HepG2 (cell line): Measurements from ENCODE around the gene RBBP9. TPM values are rescaled to one million over a fixed set of nuclear protein-coding genes. Genes with fewer than 3 reads are reported as not detected.
A peak's percentile ranks its signal among the peaks of the same experiment; 100 is the strongest.

ENCODE experiments used
- AGO1 ChIP-seq: fragments of 200-400 bp; formaldehyde crosslinking; IDR thresholded peaks from 2 replicates; pipeline ENCODE4 v1.6.1; 2017; ENCODE audit warnings: mild to moderate bottlenecking, low read depth, low read length, moderate library complexity; ENCODE audit not compliant: poor library complexity, severe bottlenecking
- FLYWCH1 ChIP-seq: sonication (generic); formaldehyde crosslinking; IDR thresholded peaks from 2 replicates; pipeline ENCODE4 v1.8.1; 2023; ENCODE audit warnings: mild to moderate bottlenecking, missing genetic modification reagents
- JUN ChIP-seq: sonication (generic); formaldehyde crosslinking; IDR thresholded peaks from 2 replicates; pipeline ENCODE4 v1.4.0; 2020; ENCODE audit warnings: mild to moderate bottlenecking, missing genetic modification reagents
- POGZ ChIP-seq: sonication (generic); formaldehyde crosslinking; IDR thresholded peaks from 2 replicates; pipeline ENCODE4 v1.4.0; 2020; ENCODE audit warnings: mild to moderate bottlenecking, missing genetic modification reagents
- POLR2G ChIP-seq: fragments of 200-400 bp; formaldehyde crosslinking; IDR thresholded peaks from 2 replicates; pipeline ENCODE4 v1.6.1; 2018; ENCODE audit warnings: mild to moderate bottlenecking, low read depth, low read length, moderate library complexity
- SOX5 ChIP-seq: IDR thresholded peaks from 2 replicates; pipeline ENCODE4 v1.6.1; 2016; ENCODE audit warnings: borderline replicate concordance
- SOX6 ChIP-seq, 2 experiments: fragments of 450-650 bp in 1 of 2; sonication (generic) in 1 of 2; formaldehyde crosslinking in 1 of 2; IDR thresholded peaks; 2 replicates each; pipeline versions ENCODE4 v1.4.0 to v1.6.1; 2017 to 2020; ENCODE audit warnings: antibody characterized with exemption in 1 of 2, mild to moderate bottlenecking in 1 of 2, missing genetic modification reagents in 1 of 2
- STAG1 ChIP-seq: sonication (generic); formaldehyde crosslinking; IDR thresholded peaks from 2 replicates; pipeline ENCODE4 v1.4.0; 2020; ENCODE audit warnings: missing genetic modification reagents
- ZNF160 ChIP-seq: sonication (generic); formaldehyde crosslinking; IDR thresholded peaks from 2 replicates; pipeline ENCODE4 v1.8.0; 2022; ENCODE audit warnings: mild to moderate bottlenecking, inconsistent platforms, missing genetic modification reagents
- ZNF253 ChIP-seq: sonication (generic); formaldehyde crosslinking; IDR thresholded peaks from 2 replicates; pipeline ENCODE4 v1.8.0; 2022; ENCODE audit warnings: mild to moderate bottlenecking, missing genetic modification reagents, borderline replicate concordance
- ZNF33A ChIP-seq: sonication (generic); formaldehyde crosslinking; IDR thresholded peaks from 2 replicates; pipeline ENCODE4 v1.5.1; 2020; ENCODE audit warnings: missing genetic modification reagents, mild to moderate bottlenecking, moderate library complexity, borderline replicate concordance
- ZNF644 ChIP-seq: IDR thresholded peaks from 2 replicates; pipeline ENCODE4 v1.6.1; 2016; ENCODE audit warnings: low read depth
- ZNF703 ChIP-seq: sonication (generic); formaldehyde crosslinking; IDR thresholded peaks from 2 replicates; pipeline ENCODE4 v1.5.1; 2020; ENCODE audit warnings: missing genetic modification reagents, mild to moderate bottlenecking, moderate library complexity, borderline replicate concordance
- ZNF713 ChIP-seq: sonication (generic); formaldehyde crosslinking; IDR thresholded peaks from 2 replicates; pipeline ENCODE4 v1.4.0; 2020; ENCODE audit warnings: mild to moderate bottlenecking, missing genetic modification reagents
- ZNF839 ChIP-seq: sonication (generic); formaldehyde crosslinking; IDR thresholded peaks from 2 replicates; pipeline ENCODE4 v1.4.0; 2020; ENCODE audit warnings: missing genetic modification reagents, mild to moderate bottlenecking, borderline replicate concordance
- polyA plus RNA-seq, 8 experiments: library from polyadenylated mRNA; depleted of rRNA in 3 of 8; stranded (reverse) in 7 of 8; unstranded in 1 of 8; fragments of >200 nt; fragmentation: Illumina TruSeq in 4 of 8; extraction: Trizol in 4 of 8; gene quantifications; 2 replicates each; pipeline versions ENCODE4 v1.2.1 to v1.2.3, GENCODE V29; 2011 to 2016; ENCODE audit warnings: low read depth in 4 of 8, missing spikeins in 1 of 8, mixed read lengths in 1 of 8; ENCODE audit not compliant: insufficient read depth in 1 of 8
- total RNA-seq, 5 experiments: library from RNA; depleted of rRNA; stranded (reverse); fragments of >200 nt; fragmentation: Illumina TruSeq; extraction: Trizol; gene quantifications; 2 replicates each; pipeline ENCODE4 v1.2.3, GENCODE V29; 2016; ENCODE audit warnings: low read depth in 1 of 5
- TF ChIP-seq, protein P1 (sequence below): sonication (generic); formaldehyde crosslinking; IDR thresholded peaks from 2 replicates; pipeline ENCODE4 v1.5.1; 2020; ENCODE audit warnings: mild to moderate bottlenecking, missing genetic modification reagents, moderate library complexity
- TF ChIP-seq, protein P2 (sequence below): IDR thresholded peaks from 2 replicates; pipeline ENCODE4 v1.6.1; 2016; ENCODE audit warnings: missing compliant biosample characterization, missing genetic modification reagents, borderline replicate concordance
- TF ChIP-seq, protein P3 (sequence below): sonication (generic); formaldehyde crosslinking; conservative IDR thresholded peaks from 2 replicates; pipeline ENCODE4 v1.8.0; 2022; ENCODE audit warnings: low read depth, missing genetic modification reagents
- TF ChIP-seq, protein P4 (sequence below): sonication (generic); formaldehyde crosslinking; IDR thresholded peaks from 2 replicates; pipeline ENCODE4 v1.5.1; 2020; ENCODE audit warnings: missing genetic modification reagents, mild to moderate bottlenecking, borderline replicate concordance
- TF ChIP-seq, protein P5 (sequence below): sonication (generic); formaldehyde crosslinking; IDR thresholded peaks from 2 replicates; pipeline ENCODE4 v1.4.0; 2020; ENCODE audit warnings: mild to moderate bottlenecking, missing genetic modification reagents

The RBBP9 gene
- total and polyA plus RNA-seq, 2 of the 13 experiments (the other 11 are each of a cell fraction or from before 2014, with no cell fraction given) = 28.0 to 56.3 TPM

DNA sequence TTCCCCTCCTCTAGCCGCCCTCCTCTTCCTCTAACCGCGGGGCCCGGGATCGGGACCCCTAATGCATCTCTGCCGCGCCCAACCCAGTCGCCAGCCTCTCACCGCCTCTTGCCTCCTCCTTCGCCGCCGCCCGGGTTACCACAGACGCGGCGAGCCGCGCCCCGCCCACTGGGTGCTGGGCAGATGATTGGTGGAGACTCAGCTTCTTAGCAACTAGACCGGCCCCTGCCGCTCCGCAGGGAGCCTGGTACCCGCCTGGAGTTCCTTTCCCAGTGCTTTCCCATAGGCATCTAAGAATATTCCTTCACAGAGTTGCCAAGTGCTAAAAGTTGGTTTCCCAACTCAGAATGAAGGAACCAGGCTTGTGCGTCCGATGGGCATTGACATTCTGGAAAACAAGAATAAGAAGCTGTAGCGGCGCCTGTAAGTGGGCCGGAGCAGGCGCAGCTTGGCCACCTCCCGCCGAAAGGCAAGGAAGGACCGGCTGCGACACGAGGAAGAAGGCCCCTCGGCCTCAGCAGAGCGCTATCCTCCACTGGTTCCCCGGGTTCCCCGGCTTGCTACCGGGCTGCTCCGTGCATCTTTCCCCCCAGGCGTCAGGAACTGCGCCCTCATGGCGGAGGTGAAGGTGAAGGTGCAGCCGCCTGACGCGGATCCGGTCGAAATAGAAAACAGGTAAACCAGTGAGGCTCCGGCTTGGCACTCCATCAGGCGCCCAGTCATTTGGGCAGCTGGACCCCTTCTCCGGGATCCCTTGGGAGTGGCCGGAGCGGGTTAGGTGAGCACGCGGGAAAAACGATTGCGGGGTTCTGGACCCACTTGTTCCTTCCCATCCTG, 29.9 kb downstream of the RBBP9 start, which contains the start of the genes DZANK1 and POLR3F (continued):
- TF ChIP-seq, protein P1, sequence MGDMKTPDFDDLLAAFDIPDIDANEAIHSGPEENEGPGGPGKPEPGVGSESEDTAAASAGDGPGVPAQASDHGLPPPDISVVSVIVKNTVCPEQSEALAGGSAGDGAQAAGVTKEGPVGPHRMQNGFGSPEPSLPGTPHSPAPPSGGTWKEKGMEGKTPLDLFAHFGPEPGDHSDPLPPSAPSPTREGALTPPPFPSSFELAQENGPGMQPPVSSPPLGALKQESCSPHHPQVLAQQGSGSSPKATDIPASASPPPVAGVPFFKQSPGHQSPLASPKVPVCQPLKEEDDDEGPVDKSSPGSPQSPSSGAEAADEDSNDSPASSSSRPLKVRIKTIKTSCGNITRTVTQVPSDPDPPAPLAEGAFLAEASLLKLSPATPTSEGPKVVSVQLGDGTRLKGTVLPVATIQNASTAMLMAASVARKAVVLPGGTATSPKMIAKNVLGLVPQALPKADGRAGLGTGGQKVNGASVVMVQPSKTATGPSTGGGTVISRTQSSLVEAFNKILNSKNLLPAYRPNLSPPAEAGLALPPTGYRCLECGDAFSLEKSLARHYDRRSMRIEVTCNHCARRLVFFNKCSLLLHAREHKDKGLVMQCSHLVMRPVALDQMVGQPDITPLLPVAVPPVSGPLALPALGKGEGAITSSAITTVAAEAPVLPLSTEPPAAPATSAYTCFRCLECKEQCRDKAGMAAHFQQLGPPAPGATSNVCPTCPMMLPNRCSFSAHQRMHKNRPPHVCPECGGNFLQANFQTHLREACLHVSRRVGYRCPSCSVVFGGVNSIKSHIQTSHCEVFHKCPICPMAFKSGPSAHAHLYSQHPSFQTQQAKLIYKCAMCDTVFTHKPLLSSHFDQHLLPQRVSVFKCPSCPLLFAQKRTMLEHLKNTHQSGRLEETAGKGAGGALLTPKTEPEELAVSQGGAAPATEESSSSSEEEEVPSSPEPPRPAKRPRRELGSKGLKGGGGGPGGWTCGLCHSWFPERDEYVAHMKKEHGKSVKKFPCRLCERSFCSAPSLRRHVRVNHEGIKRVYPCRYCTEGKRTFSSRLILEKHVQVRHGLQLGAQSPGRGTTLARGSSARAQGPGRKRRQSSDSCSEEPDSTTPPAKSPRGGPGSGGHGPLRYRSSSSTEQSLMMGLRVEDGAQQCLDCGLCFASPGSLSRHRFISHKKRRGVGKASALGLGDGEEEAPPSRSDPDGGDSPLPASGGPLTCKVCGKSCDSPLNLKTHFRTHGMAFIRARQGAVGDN = peak; percentile 82
- TF ChIP-seq SOX5 (CRISPR knock-in tag) = no peak; the same call in 1 of the 2 replicates
- TF ChIP-seq, protein P2, sequence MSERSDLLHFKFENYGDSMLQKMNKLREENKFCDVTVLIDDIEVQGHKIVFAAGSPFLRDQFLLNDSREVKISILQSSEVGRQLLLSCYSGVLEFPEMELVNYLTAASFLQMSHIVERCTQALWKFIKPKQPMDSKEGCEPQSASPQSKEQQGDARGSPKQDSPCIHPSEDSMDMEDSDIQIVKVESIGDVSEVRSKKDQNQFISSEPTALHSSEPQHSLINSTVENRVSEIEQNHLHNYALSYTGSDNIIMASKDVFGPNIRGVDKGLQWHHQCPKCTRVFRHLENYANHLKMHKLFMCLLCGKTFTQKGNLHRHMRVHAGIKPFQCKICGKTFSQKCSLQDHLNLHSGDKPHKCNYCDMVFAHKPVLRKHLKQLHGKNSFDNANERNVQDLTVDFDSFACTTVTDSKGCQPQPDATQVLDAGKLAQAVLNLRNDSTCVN (CRISPR knock-in tag) = 0 out of 2 replicates have a peak, but pooled peaks have one; percentile 42
- TF ChIP-seq ZNF703 (CRISPR knock-in tag) = no peak
- TF ChIP-seq, protein P3, sequence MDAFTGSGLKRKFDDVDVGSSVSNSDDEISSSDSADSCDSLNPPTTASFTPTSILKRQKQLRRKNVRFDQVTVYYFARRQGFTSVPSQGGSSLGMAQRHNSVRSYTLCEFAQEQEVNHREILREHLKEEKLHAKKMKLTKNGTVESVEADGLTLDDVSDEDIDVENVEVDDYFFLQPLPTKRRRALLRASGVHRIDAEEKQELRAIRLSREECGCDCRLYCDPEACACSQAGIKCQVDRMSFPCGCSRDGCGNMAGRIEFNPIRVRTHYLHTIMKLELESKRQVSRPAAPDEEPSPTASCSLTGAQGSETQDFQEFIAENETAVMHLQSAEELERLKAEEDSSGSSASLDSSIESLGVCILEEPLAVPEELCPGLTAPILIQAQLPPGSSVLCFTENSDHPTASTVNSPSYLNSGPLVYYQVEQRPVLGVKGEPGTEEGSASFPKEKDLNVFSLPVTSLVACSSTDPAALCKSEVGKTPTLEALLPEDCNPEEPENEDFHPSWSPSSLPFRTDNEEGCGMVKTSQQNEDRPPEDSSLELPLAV (CRISPR knock-in tag) = no peak
- TF ChIP-seq ZNF160 (CRISPR knock-in tag) = peak; percentile 50; the same call in 1 of the 2 replicates
- TF ChIP-seq SOX6 (IDR thresholded peaks at IDR 0.05) = no peak
- peak; percentile 59 for TF ChIP-seq SOX6 (CRISPR knock-in tag; IDR thresholded peaks at IDR 0.05)
- TF ChIP-seq AGO1 = peak; percentile 82
- no peak for TF ChIP-seq JUN (CRISPR knock-in tag)
- TF ChIP-seq, protein P4, sequence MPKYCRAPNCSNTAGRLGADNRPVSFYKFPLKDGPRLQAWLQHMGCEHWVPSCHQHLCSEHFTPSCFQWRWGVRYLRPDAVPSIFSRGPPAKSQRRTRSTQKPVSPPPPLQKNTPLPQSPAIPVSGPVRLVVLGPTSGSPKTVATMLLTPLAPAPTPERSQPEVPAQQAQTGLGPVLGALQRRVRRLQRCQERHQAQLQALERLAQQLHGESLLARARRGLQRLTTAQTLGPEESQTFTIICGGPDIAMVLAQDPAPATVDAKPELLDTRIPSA = no peak
- TF ChIP-seq ZNF33A (CRISPR knock-in tag) = peak; percentile 36; the same call in 1 of the 2 replicates
- peak; percentile 29; the same call in 1 of the 2 replicates for TF ChIP-seq ZNF839 (CRISPR knock-in tag)
- no peak for TF ChIP-seq ZNF644 (CRISPR knock-in tag)
- peak; percentile 88 for TF ChIP-seq POLR2G
- TF ChIP-seq FLYWCH1 (CRISPR knock-in tag) = 0 out of 2 replicates have a peak, but pooled peaks have one; percentile 26
- 0 out of 2 replicates have a peak, but pooled peaks have one; percentile 74 for TF ChIP-seq POGZ (CRISPR knock-in tag)
- TF ChIP-seq ZNF253 (CRISPR knock-in tag) = 0 out of 2 replicates have a peak, but pooled peaks have one; percentile 55
- no peak; the same call in 1 of the 2 replicates for TF ChIP-seq ZNF713 (CRISPR knock-in tag)
- peak; percentile 13 for TF ChIP-seq STAG1 (CRISPR knock-in tag)
- TF ChIP-seq, protein P5, sequence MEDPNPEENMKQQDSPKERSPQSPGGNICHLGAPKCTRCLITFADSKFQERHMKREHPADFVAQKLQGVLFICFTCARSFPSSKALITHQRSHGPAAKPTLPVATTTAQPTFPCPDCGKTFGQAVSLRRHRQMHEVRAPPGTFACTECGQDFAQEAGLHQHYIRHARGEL (CRISPR knock-in tag) = no peak
